Small intestine (tissue), 7 donors: Measurements from ENCODE around the gene TMEM175. TPM values are rescaled to one million over a fixed set of nuclear protein-coding genes. Genes with fewer than 3 reads are reported as not detected.
"Not testable (repeated sequence)": the region's sequence is repeated elsewhere in the genome, so short reads cannot be mapped to it uniquely, and the experiment has no call there.

Experiments used
- DNase-seq, 2 donors: peaks; one replicate each; pipeline versions ENCODE4 v3.0.0 to v3.0.0-alpha.2; 2013
- FAIRE-seq: peaks from 2 replicates; lab custom pipeline; 2012; peaks lifted over from hg19 to GRCh38; lab: Jason Lieb, UNC
- H3K27ac ChIP-seq, 3 donors: one replicate each; pipeline ENCODE4 v1.5.1; 2013; ENCODE audit warnings: low read length in 2 of 3, mild to moderate bottlenecking in 2 of 3, control low read depth in 1 of 3, inconsistent platforms in 1 of 3, low read depth in 1 of 3, moderate library complexity in 1 of 3
- H3K27me3 ChIP-seq, 3 donors: one replicate each; pipeline ENCODE4 v1.6.1; 2013; ENCODE audit warnings: low read length in 3 of 3, inconsistent platforms in 1 of 3; ENCODE audit not compliant: control insufficient read depth in 3 of 3, insufficient read depth in 3 of 3
- H3K36me3 ChIP-seq, 3 donors: one replicate each; pipeline ENCODE4 v1.6.1; 2013; ENCODE audit warnings: low read length in 3 of 3, inconsistent platforms in 1 of 3, low read depth in 1 of 3, mild to moderate bottlenecking in 1 of 3, moderate library complexity in 1 of 3; ENCODE audit not compliant: control insufficient read depth in 3 of 3, insufficient read depth in 2 of 3
- H3K4me1 ChIP-seq, 3 donors: one replicate each; pipeline ENCODE4 v1.6.1; 2013; ENCODE audit warnings: low read length in 2 of 3, inconsistent platforms in 1 of 3, low read depth in 1 of 3, mild to moderate bottlenecking in 1 of 3, moderate library complexity in 1 of 3; ENCODE audit not compliant: control insufficient read depth in 3 of 3, insufficient read depth in 2 of 3
- H3K4me3 ChIP-seq, 3 donors: one replicate each; pipeline ENCODE4 v1.5.1; 2013; ENCODE audit warnings: low read length in 3 of 3, control low read depth in 1 of 3, inconsistent platforms in 1 of 3, low read depth in 1 of 3, mild to moderate bottlenecking in 1 of 3, moderate library complexity in 1 of 3
- H3K9me3 ChIP-seq, 2 donors: one replicate each; pipeline ENCODE4 v1.6.1; 2013; ENCODE audit warnings: low read depth in 1 of 2, low read length in 1 of 2; ENCODE audit not compliant: control insufficient read depth in 2 of 2, insufficient read depth in 1 of 2
- WGBS, 3 donors: extraction: QIAGEN DNeasy Blood & Tissue Kit; methylation state at CpG; one replicate each; pipeline ENCODE4 v1.1.7; 2013; 5-methylcytosine and 5-hydroxymethylcytosine counted together
- polyA plus RNA-seq, 4 donors: library from polyadenylated mRNA; stranded (reverse) in 3 of 4; unstranded in 1 of 4; fragments of 200-250 nt in 3 of 4; fragments of 120-200 nt in 1 of 4; gene quantifications; one replicate each; pipeline versions ENCODE4 v1.2.1 to v1.2.3, GENCODE V29; 2013
- donor health status: healthy with polysubstance abuse.
- donor health status: control.
- donor health status: control.
- donor health status: Bipolar disorder and iron deficiency.
- donor health status: healthy.

Gene TMEM175
- polyA plus RNA-seq, 4 donors: 23.1 to 29.5 (median 24.3) TPM

- H3K27ac ChIP-seq: no peak overlapping the region
- H3K27me3 ChIP-seq: peaks cover 7 to 58% (median 34%) of the 10 kb centered on the region in 3 donors
- FAIRE-seq (no peak), DNase-seq (no peak)
- no peaks in the 10 kb centered on the region for H3K36me3 ChIP-seq
- 7 to 32% (median 19%) methylated on average over 11 to 12 of the region's 12 CpGs for WGBS, 3 donors
- no peak overlapping the region for H3K4me3 ChIP-seq
- H3K9me3 ChIP-seq: no peaks in the 10 kb centered on the region
- peaks cover 5 to 33% (median 9%) of the 10 kb centered on the region in 3 donors for H3K4me1 ChIP-seq
Measured at GRCh38 chr4:998096-998691, 65.9 kb downstream of the TMEM175 start.

DNA sequence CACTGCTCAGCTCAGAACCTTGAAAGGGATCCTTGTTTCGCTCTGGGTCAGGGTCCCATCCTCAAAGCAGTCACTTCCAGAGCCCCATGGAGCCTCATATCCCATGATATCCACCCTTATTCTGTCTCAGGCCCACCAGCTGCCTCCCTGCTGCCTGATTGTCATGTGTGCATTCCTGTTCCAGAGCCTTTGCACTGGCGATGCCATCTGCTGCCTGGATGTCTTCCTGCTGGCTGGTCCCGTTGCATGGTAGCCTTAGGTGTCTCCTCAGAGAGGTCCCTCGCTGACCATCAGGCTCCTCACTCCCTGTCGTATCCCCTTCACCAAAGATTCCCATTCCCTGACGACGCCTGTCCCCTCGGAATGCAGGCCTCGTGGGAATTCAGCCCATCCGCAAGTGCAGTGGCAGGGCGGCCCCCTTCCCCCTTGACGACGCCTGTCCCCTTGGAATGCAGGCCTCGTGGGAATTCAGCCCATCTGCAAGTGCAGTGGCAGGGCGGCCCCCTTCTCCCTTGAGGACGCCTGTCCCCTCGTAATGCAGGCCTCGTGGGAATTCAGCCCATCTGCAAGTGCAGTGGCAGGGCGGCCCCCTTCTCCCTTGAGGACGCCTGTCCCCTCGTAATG lies 67.1 kb downstream of the TMEM175 start:
- not testable (repeated sequence) for H3K36me3 ChIP-seq, DNase-seq, FAIRE-seq, H3K27ac ChIP-seq, H3K9me3 ChIP-seq, H3K4me3 ChIP-seq
- WGBS, 3 donors: 35 to 48% (median 44%) methylated on average over 14 to 17 of the region's 21 CpGs
- Histone ChIP-seq H3K4me1 (peaks cover 5 to 23% (median 9%) of the 10 kb centered on the region in 3 donors), H3K27me3 (peaks cover 13 to 70% (median 44%) of the 10 kb centered on the region in 3 donors)

- Histone ChIP-seq H3K27me3 (peaks cover 13 to 76% (median 48%) of the 10 kb centered on the region in 3 donors), H3K27ac (no peak overlapping the region), H3K9me3 (no peaks in the 10 kb centered on the region), H3K4me1 (peaks cover 5 to 23% (median 9%) of the 10 kb centered on the region in 3 donors), H3K4me3 (no peak overlapping the region), H3K36me3 (no peaks in the 10 kb centered on the region)
- DNase-seq (no peak), FAIRE-seq (no peak)
- 44 to 57% (median 53%) methylated on average over 16 to 18 of the region's 18 CpGs for WGBS, 3 donors
Measured at GRCh38 chr4:999882-1000425, 67.7 kb downstream of the TMEM175 start.

DNA sequence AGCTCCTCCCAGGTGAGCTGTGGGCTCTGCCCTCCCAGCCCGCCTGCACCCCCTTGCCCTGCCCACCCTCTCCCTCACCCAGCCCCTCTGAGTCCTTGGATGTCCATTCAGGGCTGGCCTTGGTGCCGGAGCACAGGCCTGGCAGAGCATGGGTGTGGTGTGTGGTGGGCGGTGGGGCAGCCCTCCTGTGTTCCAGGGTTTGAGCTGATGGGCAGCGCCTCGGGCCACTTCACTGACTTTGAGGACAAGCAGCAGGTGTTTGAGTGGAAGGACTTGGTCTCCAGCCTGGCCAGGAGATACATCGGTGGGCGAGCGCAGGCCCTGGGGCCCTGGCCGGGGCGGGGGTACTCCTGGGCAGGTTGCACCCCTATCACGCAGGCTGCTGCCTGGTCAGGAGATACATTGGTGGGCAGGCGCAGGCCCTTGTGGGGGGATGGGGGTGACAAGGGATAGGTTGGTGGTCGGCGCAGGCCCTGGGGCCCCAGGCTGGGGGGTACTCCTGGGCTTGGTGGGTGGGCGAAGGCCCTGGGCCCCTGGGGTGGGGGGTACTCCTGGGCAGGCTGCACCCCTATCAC lies 68.5 kb downstream of the TMEM175 start:
- WGBS, 3 donors: 71 to 87% (median 74%) methylated on average over 11 to 15 of the region's 15 CpGs
- FAIRE-seq: no peak
- no peaks in the 10 kb centered on the region for H3K9me3 ChIP-seq
- no peak overlapping the region for H3K4me3 ChIP-seq
- no peak for DNase-seq
- H3K27ac ChIP-seq: no peak overlapping the region
- H3K36me3 ChIP-seq: no peaks in the 10 kb centered on the region
- peaks cover 5 to 17% (median 9%) of the 10 kb centered on the region in 3 donors for H3K4me1 ChIP-seq
- peaks cover 13 to 84% (median 50%) of the 10 kb centered on the region in 3 donors for H3K27me3 ChIP-seq

GRCh38 chr4:1001561-1002130 lies 69.4 kb downstream of the TMEM175 start:
- H3K9me3 ChIP-seq: peaks cover 0 to 2% of the 10 kb centered on the region in 2 donors
- FAIRE-seq (no peak), DNase-seq (no peak)
- H3K4me3 ChIP-seq: no peak overlapping the region
- no peak overlapping the region for H3K27ac ChIP-seq
- no peaks in the 10 kb centered on the region for H3K36me3 ChIP-seq
- 18 to 25% (median 19%) methylated on average over 39 to 48 of the region's 48 CpGs for WGBS, 3 donors
- H3K4me1 ChIP-seq: peaks cover 5 to 9% (median 8%) of the 10 kb centered on the region in 3 donors
- H3K27me3 ChIP-seq: peaks cover 13 to 84% (median 50%) of the 10 kb centered on the region in 3 donors

DNA sequence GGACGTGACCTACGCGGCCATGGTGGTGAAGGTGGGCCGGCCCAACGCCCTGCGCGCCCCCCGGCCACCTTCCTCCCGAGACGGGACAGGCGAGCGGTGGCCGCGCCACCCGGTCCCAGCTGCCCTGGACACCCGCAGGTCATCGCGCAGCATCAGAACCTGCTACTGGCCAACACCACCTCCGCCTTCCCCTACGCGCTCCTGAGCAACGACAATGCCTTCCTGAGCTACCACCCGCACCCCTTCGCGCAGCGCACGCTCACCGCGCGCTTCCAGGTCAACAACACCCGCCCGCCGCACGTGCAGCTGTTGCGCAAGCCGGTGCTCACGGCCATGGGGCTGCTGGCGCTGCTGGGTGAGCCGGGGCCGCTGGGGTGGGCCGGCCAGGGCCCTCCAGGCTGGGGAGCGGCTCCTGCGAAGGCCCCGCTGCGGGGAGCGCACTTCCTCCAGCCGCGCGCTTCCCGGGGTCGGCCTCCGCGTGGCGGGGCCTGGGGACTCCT lies 69.9 kb downstream of the TMEM175 start:
- 1 to 4% (median 3%) methylated on average over 38 to 54 of the region's 54 CpGs for WGBS, 3 donors
- no peak overlapping the region for H3K27ac ChIP-seq
- FAIRE-seq (no peak), DNase-seq (peak in 1 of 2 donors; percentile 84)
- H3K36me3 ChIP-seq: no peaks in the 10 kb centered on the region
- H3K9me3 ChIP-seq: peaks cover 0 to 7% of the 10 kb centered on the region in 2 donors
- H3K4me3 ChIP-seq: peak overlapping the region in 1 of 3 donors; percentile 9
- H3K4me1 ChIP-seq: peaks cover 5 to 9% (median 7%) of the 10 kb centered on the region in 3 donors
- H3K27me3 ChIP-seq: peaks cover 13 to 88% (median 52%) of the 10 kb centered on the region in 3 donors

- peak overlapping the region in 1 of 3 donors; percentile 9 for H3K4me3 ChIP-seq
- FAIRE-seq: no peak
Measured at GRCh38 chr4:1002631-1003251, 70.5 kb downstream of the TMEM175 start.

More at GRCh38 chr4:1002631-1003251, 70.5 kb downstream of the TMEM175 start:
- Histone ChIP-seq H3K4me1 (peaks cover 4 to 9% (median 5%) of the 10 kb centered on the region in 3 donors), H3K27ac (no peak overlapping the region), H3K36me3 (no peaks in the 10 kb centered on the region), H3K27me3 (peaks cover 13 to 90% (median 51%) of the 10 kb centered on the region in 3 donors), H3K9me3 (peaks cover 0 to 7% of the 10 kb centered on the region in 2 donors)
- no peak for DNase-seq
- 3 to 4% (median 4%) methylated on average over 37 to 75 of the region's 75 CpGs for WGBS, 3 donors
